ENCODE measurements around the gene CC2D1A.

CC2D1A gene

GRCh38 chr19:13890136-13890535 is 15.9 kb upstream of the CC2D1A start:
- H3K4me3 ChIP-seq (replicated peaks; ENCODE audit: low read depth, low read length): no peak overlapping the region
- no peak for DNase-seq (ENCODE audit: low read depth)
- TF ChIP-seq CTCF (IDR thresholded peaks at IDR 0.05; ENCODE audit: low read length, missing control alignments): no peak

DNA sequence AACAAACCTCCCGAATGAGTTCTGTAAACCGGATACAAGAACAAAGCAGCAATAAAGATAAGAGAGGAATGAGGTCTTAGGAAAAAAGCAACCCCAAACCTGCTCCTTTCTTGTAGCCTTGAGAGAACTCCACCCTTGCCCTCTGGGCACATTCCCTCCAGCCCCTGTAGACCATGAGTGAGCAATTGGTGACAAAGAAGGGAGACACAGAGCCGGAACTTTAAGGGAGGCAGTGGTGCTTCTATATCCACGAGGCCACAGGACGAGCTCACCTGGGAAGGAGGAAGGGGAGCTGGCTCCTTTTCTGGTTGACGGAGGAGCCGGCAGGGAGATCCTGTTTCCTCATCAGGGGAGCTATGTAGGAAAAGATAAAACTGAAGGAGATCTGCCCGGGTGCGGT is 13.1 kb upstream of the CC2D1A start:
- no peak overlapping the region for H3K4me3 ChIP-seq (replicated peaks; ENCODE audit: low read depth, low read length)
- TF ChIP-seq CTCF (IDR thresholded peaks at IDR 0.05; ENCODE audit: low read length, missing control alignments): no peak
- no peak for DNase-seq (ENCODE audit: low read depth)

- DNase-seq (ENCODE audit: low read depth): no peak
- TF ChIP-seq CTCF (IDR thresholded peaks at IDR 0.05; ENCODE audit: low read length, missing control alignments): no peak
- H3K4me3 ChIP-seq (replicated peaks; ENCODE audit: low read depth, low read length): no peak overlapping the region
Observed at GRCh38 chr19:13894552-13894951, 11.4 kb upstream of the CC2D1A start.

- no peak overlapping the region for H3K4me3 ChIP-seq (replicated peaks; ENCODE audit: low read depth, low read length)
- no peak for DNase-seq (ENCODE audit: low read depth)
Observed at GRCh38 chr19:13896227-13896626, 9.8 kb upstream of the CC2D1A start.

GRCh38 chr19:13899393-13899792 is 6.6 kb upstream of the CC2D1A start:
- TF ChIP-seq CTCF (IDR thresholded peaks at IDR 0.05; ENCODE audit: low read length, missing control alignments): no peak
- no peak overlapping the region for H3K4me3 ChIP-seq (replicated peaks; ENCODE audit: low read depth, low read length)
- DNase-seq (ENCODE audit: low read depth): no peak

More at GRCh38 chr19:13896227-13896626, 9.8 kb upstream of the CC2D1A start:
- no peak for TF ChIP-seq CTCF (IDR thresholded peaks at IDR 0.05; ENCODE audit: low read length, missing control alignments)

- no peak overlapping the region for H3K4me3 ChIP-seq (replicated peaks; ENCODE audit: low read depth, low read length)
- TF ChIP-seq CTCF (IDR thresholded peaks at IDR 0.05; ENCODE audit: low read length, missing control alignments): no peak
- DNase-seq (ENCODE audit: low read depth): no peak
Observed at GRCh38 chr19:13899912-13900584, 6.0 kb upstream of the CC2D1A start.

DNA sequence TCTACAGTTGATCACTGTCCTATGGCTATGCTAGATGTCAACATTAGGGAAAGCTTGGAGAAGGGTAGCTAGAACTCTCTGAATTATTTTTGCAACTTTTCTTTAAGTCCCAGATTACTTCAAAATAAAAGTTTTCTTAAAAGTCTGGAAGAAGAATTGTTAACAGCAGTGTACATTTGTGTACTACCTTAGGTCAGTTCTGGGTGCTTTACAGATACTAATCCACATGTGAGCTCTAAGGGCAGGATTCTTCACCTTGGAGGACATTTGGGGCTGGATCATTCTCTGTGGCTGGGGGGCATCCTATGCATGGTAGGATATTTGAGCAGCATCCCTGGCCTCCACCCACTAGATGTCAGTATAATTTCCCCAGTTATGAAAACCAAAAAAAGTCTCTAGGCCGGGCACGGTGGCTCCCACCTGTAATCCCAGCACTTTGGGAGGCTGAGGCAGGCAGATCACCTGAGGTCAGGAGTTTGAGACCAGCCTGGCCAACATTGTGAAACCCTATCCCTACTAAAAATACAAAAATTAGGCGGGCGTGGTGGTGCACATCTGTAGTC is 2.9 kb upstream of the CC2D1A start:
- H3K4me3 ChIP-seq (replicated peaks; ENCODE audit: low read depth, low read length): no peak overlapping the region
- peak; percentile 20 for DNase-seq (ENCODE audit: low read depth)
- peak; percentile 38 for TF ChIP-seq CTCF (IDR thresholded peaks at IDR 0.05; ENCODE audit: low read length, missing control alignments)

Measured in fibroblast of pulmonary artery (primary cell).